Activated CD8-positive, alpha-beta memory T cell treated with anti-CD3 and anti-CD28 coated beads for 48 hours (primary cell): ENCODE results near the gene SGSM1.

Source experiments
- DNase-seq, 3 experiments: peaks; one replicate each; pipeline ENCODE4 v3.0.0-alpha.2; 2020; ENCODE audit warnings: low read depth in 2 of 3, low spot score in 2 of 3

SGSM1 gene

GRCh38 chr22:24803064-24803542 is 2.9 kb upstream of the SGSM1 start:
- peak in 2 of 3 experiments; percentile 31 to 38 for DNase-seq

GRCh38 chr22:24806663-24807001 is 621 bp downstream of the SGSM1 start:
- DNase-seq: no peak

DNA sequence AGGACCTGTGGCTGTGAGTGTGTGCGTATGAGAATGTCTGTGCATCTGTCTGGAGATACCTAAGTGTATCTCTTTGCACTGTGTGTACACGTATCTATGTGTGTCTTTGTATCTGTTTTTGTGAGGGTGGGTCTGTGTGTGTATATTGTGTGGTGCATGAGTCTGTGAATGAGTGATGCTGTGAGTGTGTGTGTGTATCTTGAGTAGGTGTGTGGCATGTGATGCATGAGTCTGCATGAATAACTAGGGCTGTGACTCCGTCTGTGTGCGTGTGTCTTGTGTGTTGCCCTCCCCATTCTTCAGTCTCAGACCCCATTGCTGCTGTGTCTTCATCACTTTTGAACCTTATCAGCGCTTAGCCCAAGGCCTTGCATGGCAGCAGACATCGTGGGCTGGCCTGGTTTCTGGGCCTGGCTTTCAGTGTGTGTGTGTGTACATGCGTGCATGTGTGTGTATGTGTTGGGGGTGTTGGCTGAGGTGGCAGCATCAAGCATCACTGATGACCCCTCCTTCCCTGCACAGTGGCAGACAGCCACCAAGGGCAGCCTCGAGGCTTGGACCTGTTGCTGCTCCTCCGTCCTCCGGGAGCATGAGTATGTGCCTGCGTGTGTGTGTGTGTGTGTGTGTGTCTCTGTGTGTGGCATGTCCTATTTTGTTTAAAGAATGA is 1.4 kb downstream of the SGSM1 start:
- no peak for DNase-seq

DNA sequence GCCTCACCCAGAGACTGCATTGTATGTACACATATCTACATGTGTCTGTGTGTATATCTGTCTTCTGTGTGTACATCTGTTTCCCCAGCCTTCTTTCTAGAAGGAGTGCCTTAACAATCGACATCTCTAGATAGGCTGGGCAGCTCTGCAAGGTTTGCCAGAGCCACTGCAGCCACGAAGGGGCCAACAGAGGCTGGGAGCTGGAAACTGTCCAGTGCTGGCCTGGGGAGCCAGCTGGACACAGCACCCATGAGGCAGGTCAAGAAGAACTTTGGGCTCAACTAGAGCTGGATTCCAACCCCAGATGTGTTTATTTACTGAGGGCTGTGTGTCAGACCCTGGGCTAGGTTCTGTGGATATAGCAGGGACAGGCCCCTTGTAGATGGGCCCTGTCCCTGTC is 3.3 kb downstream of the SGSM1 start:
- DNase-seq: no peak

DNA sequence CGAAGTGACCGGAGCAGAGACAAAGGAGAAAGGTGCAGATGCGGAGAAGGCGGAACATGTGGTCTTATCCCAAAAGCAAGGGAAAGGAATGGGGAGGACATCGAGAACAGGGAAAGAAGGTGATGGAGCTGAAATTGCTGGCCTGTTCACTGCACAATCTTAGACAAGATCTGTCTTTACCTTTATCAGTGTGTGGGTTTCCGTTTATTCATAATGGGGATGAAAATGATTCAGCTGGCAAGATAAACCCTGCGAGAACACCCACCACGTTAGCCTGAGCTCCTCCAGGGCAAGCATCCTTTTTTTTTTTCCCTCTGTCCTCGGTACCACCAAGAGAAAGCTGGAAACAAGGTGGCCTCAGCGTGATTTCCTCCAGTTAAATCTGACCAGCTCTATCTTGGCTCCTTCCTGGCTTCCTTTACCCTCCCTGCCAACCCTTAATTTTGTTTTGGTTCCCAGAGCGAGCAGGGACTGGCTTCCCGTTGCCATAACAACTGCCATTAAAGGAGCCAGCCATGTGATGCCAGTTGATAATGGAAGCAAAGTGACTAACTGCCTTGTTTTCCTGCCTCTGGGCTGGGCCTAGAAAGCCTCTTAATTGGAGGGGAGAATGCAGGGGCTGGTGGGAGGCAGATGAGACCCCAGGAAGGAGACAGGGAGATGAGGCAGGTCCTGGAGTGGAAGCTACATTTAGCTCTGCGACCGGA is 4.2 kb downstream of the SGSM1 start:
- DNase-seq: no peak

GRCh38 chr22:24812950-24813775 is 7.2 kb downstream of the SGSM1 start:
- DNase-seq: no peak

DNA sequence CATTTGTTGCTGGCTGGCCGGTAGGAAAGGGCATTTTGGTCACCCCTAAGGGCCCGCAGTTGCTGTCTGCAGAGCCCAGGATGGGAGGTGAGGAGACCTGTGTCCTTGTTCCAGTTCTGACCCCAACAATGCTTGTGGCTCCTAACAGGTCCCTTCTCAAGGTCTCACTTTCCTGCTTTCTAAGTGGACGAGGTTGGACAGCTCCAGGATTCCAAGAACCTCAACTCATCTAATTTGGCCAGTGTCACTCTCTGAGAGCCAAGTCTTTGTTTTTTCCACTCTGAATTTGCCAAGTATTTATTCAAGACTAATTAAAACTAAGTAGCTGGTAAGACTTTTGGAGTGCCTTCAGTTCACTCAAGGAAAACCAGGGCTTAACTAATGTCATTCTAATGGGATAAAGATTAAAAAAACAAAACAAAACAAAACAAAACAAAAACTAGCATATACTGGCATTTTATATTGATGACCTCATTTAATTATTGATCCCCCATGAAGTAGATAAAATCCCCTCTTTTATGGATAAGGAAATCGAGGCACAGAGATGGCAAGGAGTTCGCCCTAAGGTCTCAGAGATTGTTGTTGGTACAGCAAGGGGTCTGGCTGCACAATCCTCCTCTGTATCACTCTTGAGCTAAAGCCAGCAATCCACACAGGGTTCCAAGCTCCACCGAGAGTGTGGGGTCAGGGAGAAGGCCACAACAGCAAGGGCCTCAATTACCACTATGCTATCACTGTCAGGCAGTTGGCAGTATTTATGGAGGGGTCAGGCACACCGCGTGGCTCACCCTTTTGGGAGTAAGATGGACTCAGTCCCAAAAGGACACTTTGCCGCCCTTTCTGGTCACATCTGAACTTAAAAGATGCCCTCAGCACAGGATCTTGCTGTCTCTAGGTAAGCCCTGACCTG is 8.1 kb downstream of the SGSM1 start:
- no peak for DNase-seq

DNA sequence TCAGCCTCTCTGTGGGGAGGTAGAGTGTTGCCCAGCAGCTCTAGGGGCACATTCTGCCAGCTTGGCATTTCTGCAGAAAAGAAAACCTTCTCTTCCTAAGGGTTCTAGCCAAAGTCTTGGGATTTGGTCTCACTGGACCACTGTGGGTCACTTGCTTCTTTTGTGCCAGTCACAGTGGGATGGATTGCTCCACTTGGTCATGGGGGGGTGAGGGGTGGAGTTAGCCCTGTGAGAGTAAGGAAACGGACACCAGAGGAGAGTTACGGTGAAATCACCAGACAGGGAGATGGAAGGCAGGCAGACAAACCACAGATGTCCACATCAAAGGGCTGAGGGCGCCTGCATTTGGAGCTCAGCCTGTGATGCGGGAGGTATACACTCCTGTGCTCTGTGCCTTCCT is 10.8 kb downstream of the SGSM1 start:
- DNase-seq: no peak

GRCh38 chr22:24819487-24819886 is 13.5 kb downstream of the SGSM1 start:
- no peak for DNase-seq

- no peak for DNase-seq
Measured at GRCh38 chr22:24819911-24820461, 14.0 kb downstream of the SGSM1 start.

DNA sequence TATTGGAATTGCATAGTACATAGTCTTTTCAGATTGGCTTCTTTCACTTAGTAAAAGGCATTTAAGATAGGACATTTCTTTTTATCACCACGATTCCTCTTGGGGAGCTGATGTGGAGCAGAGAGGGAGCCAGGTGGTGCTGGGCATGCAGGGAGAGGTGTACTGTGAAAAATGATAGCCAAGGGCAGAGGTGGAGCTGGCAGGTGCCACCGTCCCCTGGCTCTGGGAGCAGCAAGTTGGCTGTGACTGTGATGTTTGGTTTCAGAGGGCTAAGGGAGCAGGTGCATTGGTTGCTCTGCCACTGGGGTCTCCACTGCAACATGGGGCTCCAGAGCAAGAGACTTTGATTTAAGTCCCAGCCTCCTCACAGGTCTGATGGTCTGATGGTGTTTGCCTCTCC is 16.5 kb downstream of the SGSM1 start:
- no peak for DNase-seq

DNA sequence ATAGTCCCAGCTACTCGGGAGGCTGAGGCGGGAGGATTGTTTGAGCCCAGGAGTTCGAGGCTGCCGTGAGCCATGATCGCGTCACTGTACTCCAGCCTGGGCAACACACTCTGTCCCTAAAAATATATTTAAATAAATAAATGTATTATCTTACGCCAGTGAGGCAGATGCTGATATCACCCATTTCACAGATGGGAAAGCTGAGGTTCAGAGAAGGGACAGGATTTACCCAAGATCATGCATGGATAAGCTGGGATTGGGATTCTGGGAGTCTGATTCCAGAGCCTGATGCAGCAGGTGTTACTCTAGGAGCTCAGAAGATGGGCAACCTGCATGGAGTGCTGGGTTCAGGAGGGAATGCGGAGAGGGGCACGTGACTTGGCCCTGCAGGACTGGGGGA is 17.8 kb downstream of the SGSM1 start:
- DNase-seq: no peak

GRCh38 chr22:24824250-24824649 is 18.2 kb downstream of the SGSM1 start:
- DNase-seq: no peak

DNA sequence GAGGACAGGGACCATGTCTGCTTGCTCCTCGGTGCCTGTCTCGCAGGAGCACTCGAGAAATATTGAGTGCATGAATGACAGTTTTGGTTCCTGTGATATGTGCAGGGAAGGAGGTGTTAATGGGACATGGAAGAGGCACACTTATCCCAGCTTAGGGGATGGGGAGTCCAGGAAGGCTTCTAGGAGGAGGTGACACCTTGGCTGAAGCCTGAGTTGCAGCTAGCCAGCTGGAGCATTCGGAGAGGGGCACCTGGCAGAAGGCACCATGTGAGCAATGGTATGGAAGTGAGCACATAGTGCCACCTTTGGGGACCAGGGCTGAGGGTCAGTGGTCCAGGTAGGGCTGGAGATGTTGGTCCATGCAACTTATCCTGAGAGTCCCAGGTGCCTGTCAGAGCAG is 18.9 kb downstream of the SGSM1 start:
- no peak for DNase-seq

DNA sequence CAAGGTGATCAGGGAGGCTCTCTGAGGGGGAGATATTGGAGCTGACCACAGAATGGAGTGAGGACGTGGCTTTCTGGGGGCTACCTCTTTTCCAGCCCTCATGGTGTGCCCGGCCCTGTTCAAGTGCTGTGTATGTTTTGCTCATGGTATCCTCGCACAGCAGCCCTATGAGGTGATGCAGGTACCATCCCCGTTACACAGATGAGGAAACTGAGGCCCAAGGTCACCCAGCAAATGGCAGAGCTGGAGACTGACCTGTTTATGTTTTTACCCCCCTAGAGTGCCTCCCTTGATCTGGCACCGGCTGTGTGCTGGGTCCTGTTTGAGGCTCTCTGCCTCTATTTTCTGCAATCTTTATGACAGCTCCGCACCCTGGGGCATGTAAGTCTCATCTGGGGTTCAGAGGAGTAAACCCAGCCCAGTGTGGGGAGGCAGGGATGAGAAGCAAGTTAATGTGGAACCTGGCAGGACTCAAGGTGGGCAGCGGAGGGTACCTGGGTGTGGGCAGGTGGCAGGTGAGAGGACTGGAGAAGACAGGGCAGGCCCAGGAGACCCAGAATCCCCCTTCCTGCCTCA is 20.8 kb downstream of the SGSM1 start:
- DNase-seq: no peak

DNA sequence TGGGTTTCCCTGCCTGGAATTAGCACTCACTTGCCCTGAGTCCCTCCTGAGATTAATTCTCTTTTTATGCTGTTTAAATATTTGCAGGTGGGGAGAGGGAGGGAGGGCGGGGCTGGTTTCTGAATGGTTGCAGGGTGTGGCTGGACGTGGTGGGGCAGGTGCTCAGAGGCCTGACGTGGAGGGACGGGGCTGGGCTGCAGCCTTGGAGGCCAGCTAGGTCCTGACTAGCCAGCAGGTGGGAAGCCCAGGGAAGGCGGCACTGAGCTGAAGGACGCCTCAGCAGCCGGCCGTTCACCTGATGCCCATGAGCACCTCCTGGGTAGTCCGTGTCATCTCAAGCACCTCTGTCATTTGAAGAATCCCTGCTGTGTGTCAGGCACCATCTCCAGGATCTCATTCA is 21.3 kb downstream of the SGSM1 start:
- no peak for DNase-seq

DNA sequence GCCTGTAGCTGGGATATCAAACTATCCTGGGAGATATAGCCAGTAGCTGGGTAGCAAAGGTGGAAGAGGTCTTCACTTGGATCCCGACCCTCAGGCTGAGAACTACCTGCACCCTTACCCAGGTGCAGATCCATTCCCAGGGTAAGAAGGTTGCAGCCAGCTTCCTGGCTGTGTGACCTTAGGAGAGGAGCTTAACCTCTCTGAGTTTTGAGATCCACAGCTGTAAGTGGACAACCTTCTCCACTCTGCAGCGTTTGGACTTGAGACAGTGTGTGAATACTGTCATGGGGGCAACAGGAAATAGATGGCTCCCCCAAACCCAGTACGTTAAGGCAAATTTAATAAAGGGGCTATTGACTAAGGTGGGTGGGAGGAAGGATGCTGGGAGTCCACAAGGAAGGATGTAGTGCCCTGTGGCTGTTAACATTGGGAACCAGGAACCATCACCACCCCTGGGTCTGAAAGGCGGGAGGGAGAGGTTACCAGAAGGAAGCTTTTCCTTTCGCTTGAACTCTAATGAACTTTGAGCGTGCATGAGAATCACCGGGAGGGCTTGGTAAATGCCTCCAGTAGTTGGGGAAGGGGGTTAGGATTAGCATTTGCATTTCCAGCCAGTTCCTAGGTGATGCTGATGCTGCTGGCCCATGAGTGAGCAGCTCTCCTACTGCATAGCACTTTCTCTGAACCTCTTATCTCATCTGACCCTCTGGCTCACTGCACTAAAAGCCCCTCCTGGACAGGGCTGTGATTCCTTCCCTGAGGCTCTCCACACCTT is 24.4 kb downstream of the SGSM1 start:
- no peak for DNase-seq

DNA sequence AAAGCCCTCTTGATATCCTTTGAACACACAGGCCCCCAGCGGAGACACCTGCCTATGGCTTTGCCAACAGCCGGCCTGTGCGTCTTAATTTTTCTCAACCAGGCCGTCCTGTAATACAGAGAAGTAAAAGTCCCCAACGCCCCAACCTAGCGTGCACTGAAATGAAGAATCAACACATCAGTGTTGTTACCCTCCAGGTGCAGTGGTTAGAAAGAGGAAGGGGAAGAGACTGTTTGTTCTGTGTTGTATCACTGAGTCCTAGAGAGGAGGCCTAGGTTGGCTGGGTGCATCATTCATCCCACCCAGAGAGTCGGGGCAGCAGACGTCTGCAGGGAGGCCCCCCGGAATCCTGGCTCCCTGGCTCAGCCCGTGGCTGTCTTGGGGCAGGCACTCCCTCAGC is 25.7 kb downstream of the SGSM1 start:
- DNase-seq: no peak

GRCh38 chr22:24833881-24834495 is 28.0 kb downstream of the SGSM1 start:
- DNase-seq: no peak
